Tibial nerve (tissue), 4 donors: ENCODE data around the gene VIT. TPM values are rescaled to one million over a fixed set of nuclear protein-coding genes. Genes with fewer than 3 reads are reported as not detected.

ENCODE experiments used
- DNase-seq, 2 donors: peaks; one replicate each; pipeline ENCODE4 v3.0.0-alpha.2; 2019; ENCODE audit warnings: low spot score in 2 of 2
- H3K27ac ChIP-seq, 4 donors: fragments of 200-600 bp; sonication (generic) in 3 of 4; one replicate each; pipeline ENCODE4 v1.5.1; 2017 to 2019; ENCODE audit warnings: mild to moderate bottlenecking in 1 of 4
- H3K27me3 ChIP-seq, 2 donors: fragments of 200-600 bp; sonication (generic) in 1 of 2; one replicate each; pipeline versions ENCODE4 v1.5.1 to v1.6.0; 2017 to 2019
- H3K36me3 ChIP-seq, 3 donors: fragments of 200-600 bp; sonication (generic); one replicate each; pipeline ENCODE4 v1.5.1; 2018 to 2019
- H3K4me1 ChIP-seq, 4 donors: fragments of 200-600 bp; sonication (generic) in 3 of 4; one replicate each; pipeline ENCODE4 v1.5.1; 2017 to 2019
- H3K4me3 ChIP-seq, 4 donors: fragments of 200-600 bp; sonication (generic) in 3 of 4; one replicate each; pipeline ENCODE4 v1.5.1; 2017 to 2019; ENCODE audit warnings: mild to moderate bottlenecking in 1 of 4, moderate library complexity in 1 of 4
- H3K9me3 ChIP-seq, 4 donors: fragments of 200-600 bp; sonication (generic) in 3 of 4; one replicate each; pipeline ENCODE4 v1.5.1; 2017 to 2019
- CTCF ChIP-seq, 5 experiments: fragments of 200-600 bp in 3 of 5; fragments of 450-650 bp in 2 of 5; sonication (generic) in 3 of 5; IDR thresholded peaks; one replicate each; pipeline ENCODE4 v1.5.1; 2016 to 2019; ENCODE audit warnings: antibody characterized with exemption in 5 of 5, mild to moderate bottlenecking in 3 of 5, moderate library complexity in 2 of 5
- EP300 ChIP-seq, 2 donors: sonication (generic); formaldehyde crosslinking; IDR thresholded peaks; one replicate each; pipeline ENCODE4 v1.6.1; 2017; ENCODE audit warnings: antibody characterized with exemption in 2 of 2, mild to moderate bottlenecking in 1 of 2
- POLR2A ChIP-seq, 2 donors: fragments of 450-650 bp; IDR thresholded peaks; one replicate each; pipeline ENCODE4 v1.6.1; 2017; ENCODE audit warnings: antibody characterized with exemption in 2 of 2, mild to moderate bottlenecking in 2 of 2, moderate library complexity in 2 of 2
- WGBS, 2 donors: methylation state at CpG; one replicate each; pipeline ENCODE4 v1.1.5; 2018; 5-methylcytosine and 5-hydroxymethylcytosine counted together
- total RNA-seq, 4 donors: library from RNA; depleted of rRNA; stranded (reverse); fragments of >200 nt; gene quantifications; one replicate each; pipeline ENCODE4 v1.1.0, GENCODE V29; 2016

Gene VIT
- total RNA-seq, 4 donors from 2014 or later = 55.2 to 201 (median 125) TPM

GRCh38 chr2:36717603-36718266, 21.2 kb downstream of the VIT start:
- Histone ChIP-seq H3K4me1 (peaks cover 0 to 6% (median 0%) of the 10 kb centered on the region in 4 donors), H3K27ac (no peak overlapping the region), H3K9me3 (peaks cover 0 to 10% (median 0%) of the 10 kb centered on the region in 4 donors), H3K27me3 (no peaks in the 10 kb centered on the region), H3K4me3 (no peak overlapping the region), H3K36me3 (peaks cover 0 to 5% (median 0%) of the 10 kb centered on the region in 3 donors)
- 83 to 97% methylated on average over 3 of the region's 3 CpGs for WGBS, 2 donors
- no peak for DNase-seq
- TF ChIP-seq POLR2A (IDR thresholded peaks at IDR 0.05) = no peak
- no peak for TF ChIP-seq EP300 (IDR thresholded peaks at IDR 0.05)
- TF ChIP-seq CTCF (IDR thresholded peaks at IDR 0.05) = no peak

- Histone ChIP-seq H3K36me3 (no peaks in the 10 kb centered on the region), H3K9me3 (no peaks in the 10 kb centered on the region), H3K27ac (no peak overlapping the region), H3K4me1 (peaks cover 0 to 19% (median 6%) of the 10 kb centered on the region in 4 donors), H3K27me3 (no peaks in the 10 kb centered on the region), H3K4me3 (no peak overlapping the region)
- TF ChIP-seq POLR2A (IDR thresholded peaks at IDR 0.05) (no peak), CTCF (IDR thresholded peaks at IDR 0.05) (no peak), EP300 (IDR thresholded peaks at IDR 0.05) (no peak)
- DNase-seq = no peak
- 86 to 97% methylated on average over 3 of the region's 3 CpGs for WGBS, 2 donors
Observed at GRCh38 chr2:36727550-36727949, 31.0 kb downstream of the VIT start.

GRCh38 chr2:36729067-36729466, 32.6 kb downstream of the VIT start:
- TF ChIP-seq CTCF (IDR thresholded peaks at IDR 0.05) (no peak), EP300 (IDR thresholded peaks at IDR 0.05) (no peak), POLR2A (IDR thresholded peaks at IDR 0.05) (no peak)
- WGBS, 2 donors = 66 to 81% methylated on average over 4 of the region's 4 CpGs
- Histone ChIP-seq H3K4me1 (peaks cover 0 to 32% (median 15%) of the 10 kb centered on the region in 4 donors), H3K27me3 (no peaks in the 10 kb centered on the region), H3K27ac (no peak overlapping the region), H3K4me3 (no peak overlapping the region), H3K36me3 (no peaks in the 10 kb centered on the region), H3K9me3 (no peaks in the 10 kb centered on the region)
- no peak for DNase-seq

GRCh38 chr2:36731941-36732672, 35.6 kb downstream of the VIT start:
- WGBS, 2 donors = 30% methylated on average over 5 of the region's 5 CpGs
- no peaks in the 10 kb centered on the region for H3K27me3 ChIP-seq
- no peaks in the 10 kb centered on the region for H3K9me3 ChIP-seq
- peak overlapping the region in 2 of 4 donors; percentile 43 to 64 for H3K27ac ChIP-seq
- TF ChIP-seq POLR2A (IDR thresholded peaks at IDR 0.05) (no peak), CTCF (IDR thresholded peaks at IDR 0.05) (no peak), EP300 (IDR thresholded peaks at IDR 0.05) (no peak)
- H3K4me1 ChIP-seq = peaks cover 0 to 32% (median 15%) of the 10 kb centered on the region in 4 donors
- no peak for DNase-seq
- no peaks in the 10 kb centered on the region for H3K36me3 ChIP-seq
- H3K4me3 ChIP-seq = no peak overlapping the region

- DNase-seq = no peak
- TF ChIP-seq POLR2A (IDR thresholded peaks at IDR 0.05) = no peak
- no peak for TF ChIP-seq CTCF (IDR thresholded peaks at IDR 0.05)
- no peak for TF ChIP-seq EP300 (IDR thresholded peaks at IDR 0.05)
- Histone ChIP-seq H3K4me1 (peaks cover 0 to 32% (median 15%) of the 10 kb centered on the region in 4 donors), H3K27ac (peak overlapping the region in 2 of 4 donors; percentile 43 to 60), H3K4me3 (no peak overlapping the region), H3K36me3 (peaks cover 0 to 2% (median 0%) of the 10 kb centered on the region in 3 donors), H3K9me3 (no peaks in the 10 kb centered on the region), H3K27me3 (no peaks in the 10 kb centered on the region)
- WGBS, 2 donors = 52 to 72% methylated on average over 3 of the region's 3 CpGs
Observed at GRCh38 chr2:36732673-36733036, 36.1 kb downstream of the VIT start.
